Motor neuron (in vitro differentiated cells): Measurements from ENCODE around the gene TWF1. TPM values are rescaled to one million over a fixed set of nuclear protein-coding genes. Genes with fewer than 3 reads are reported as not detected.

ENCODE experiments used
- ATAC-seq, 8 experiments: fragments of 200-7000 bp; cut with Tn5 transposase; replicated peaks in 6 of 8; 2 replicates each; pipeline ENCODE4 v1.8.0; 2021; ENCODE audit warnings: mild to moderate bottlenecking in 8 of 8, moderate library complexity in 8 of 8
- H3K27ac ChIP-seq, 2 donors: fragments of 250-450 bp; sonication (Bioruptor Pico); 2 replicates each; pipeline ENCODE4 v1.9.0; 2021; ENCODE audit warnings: antibody characterized with exemption in 2 of 2, mild to moderate bottlenecking in 2 of 2, moderate library complexity in 1 of 2
- H3K4me1 ChIP-seq, 2 donors: fragments of 250-450 bp; sonication (Bioruptor Pico); replicated peaks in 1 of 2; 2 replicates each; pipeline ENCODE4 v1.6.1; 2021; ENCODE audit warnings: antibody characterized with exemption in 2 of 2, mild to moderate bottlenecking in 2 of 2, moderate library complexity in 1 of 2
- H3K4me3 ChIP-seq, 5 donors: fragments of 250-450 bp; sonication (Bioruptor Pico); 2 replicates each; pipeline ENCODE4 v1.9.0; 2021; ENCODE audit warnings: antibody characterized with exemption in 5 of 5, mild to moderate bottlenecking in 5 of 5, moderate library complexity in 4 of 5
- WGBS, 10 experiments: fragments of 450-650 bp; shearing (Covaris generic); methylation state at CpG; one replicate each; pipeline ENCODE4 v1.0.0; 2022; 5-methylcytosine and 5-hydroxymethylcytosine counted together
- in situ Hi-C, 9 experiments: fragments of 400-800 bp; cut with MboI; loops; one replicate each; pipeline ENCODE4 v1.15.0; 2021; ENCODE audit warnings: low sequenced_read_pairs in 9 of 9, low pct_unique_long_range_greater_than_20kb in 2 of 9; ENCODE audit not compliant: unreplicated experiment in 9 of 9
- total RNA-seq, 8 experiments: library from RNA; unstranded; fragments of 300-600 nt; gene quantifications; 2 replicates each; pipeline versions ENCODE4 v1.2.3 to v1.2.4, GENCODE V29; 2022

The TWF1 gene
- total RNA-seq, 8 experiments from 2014 or later, result 61.3 to 122 (median 78.4) TPM

DNA sequence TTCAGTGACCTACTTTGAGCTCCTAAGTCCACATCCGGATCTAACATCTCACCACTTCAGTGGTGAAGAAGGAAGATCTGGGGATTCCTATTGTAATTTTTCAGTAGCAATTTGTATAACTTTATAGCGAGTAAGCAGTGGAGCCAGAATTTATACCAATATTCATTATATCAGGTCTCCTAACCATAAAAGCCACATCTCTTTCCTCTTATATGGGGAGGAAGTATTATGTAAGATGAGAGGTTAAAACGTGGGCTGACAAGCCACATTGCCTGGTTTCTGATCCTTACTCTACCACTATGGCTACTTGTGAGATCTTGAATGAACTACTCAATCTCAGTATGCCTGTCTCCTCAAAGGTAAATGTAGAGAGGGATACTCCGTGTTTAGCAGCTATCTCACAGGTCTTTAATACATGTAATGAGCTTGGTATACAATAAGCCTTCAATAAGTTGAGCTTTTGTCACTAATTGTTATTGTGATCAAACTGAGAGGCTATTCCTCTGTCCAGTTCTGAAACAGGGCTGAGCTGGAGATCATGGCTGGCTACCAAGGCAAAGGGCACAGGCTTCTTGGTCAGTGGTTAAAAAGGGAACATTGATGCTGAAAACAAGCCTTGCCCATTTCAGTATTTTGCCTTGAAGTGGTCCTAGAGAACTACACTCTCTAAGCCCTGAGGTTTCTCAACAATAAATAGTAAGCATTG, 26.5 kb upstream of the TWF1 start:
- H3K27ac ChIP-seq, result no peak overlapping the region
- ATAC-seq, result no peak
- no peak overlapping the region for H3K4me3 ChIP-seq
- WGBS, 10 experiments, result 40 to 100% (median 81%) methylated on average over 1 to 4 of the region's 4 CpGs; no CpG with 5 or more reads in 1 of the 10 experiments
- peaks cover 0 to 4% of the 10 kb centered on the region in 2 donors for H3K4me1 ChIP-seq
- in situ Hi-C loops, result no loop called here

DNA sequence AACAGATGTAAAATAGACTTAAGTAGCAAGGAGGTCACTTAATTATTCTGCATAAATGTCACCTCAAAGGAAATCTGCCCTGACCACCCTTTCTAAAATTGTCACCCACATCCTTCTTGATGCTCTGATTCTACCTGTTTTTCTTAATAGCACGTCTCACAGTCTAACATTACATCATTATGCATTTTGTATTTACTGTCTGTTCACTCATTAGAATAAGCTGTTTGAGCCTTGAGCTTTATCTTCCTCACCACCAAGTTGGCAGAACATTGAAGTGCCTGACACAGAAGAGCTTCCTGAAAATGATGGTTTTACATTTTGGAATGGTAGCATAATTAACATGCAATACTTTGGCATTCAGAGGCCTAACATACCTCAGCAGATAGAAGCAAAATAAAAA, 21.0 kb upstream of the TWF1 start:
- in situ Hi-C loops, result no loop called here
- peak in 2 of 8 experiments; percentile 69 to 78 for ATAC-seq
- 0 to 100% (median 35%) methylated on average over 1 of the region's 1 CpG; no CpG with 5 or more reads in 2 of the 10 experiments for WGBS, 10 experiments
- no peak overlapping the region for H3K4me3 ChIP-seq
- no peak overlapping the region for H3K27ac ChIP-seq
- no peaks in the 10 kb centered on the region for H3K4me1 ChIP-seq

DNA sequence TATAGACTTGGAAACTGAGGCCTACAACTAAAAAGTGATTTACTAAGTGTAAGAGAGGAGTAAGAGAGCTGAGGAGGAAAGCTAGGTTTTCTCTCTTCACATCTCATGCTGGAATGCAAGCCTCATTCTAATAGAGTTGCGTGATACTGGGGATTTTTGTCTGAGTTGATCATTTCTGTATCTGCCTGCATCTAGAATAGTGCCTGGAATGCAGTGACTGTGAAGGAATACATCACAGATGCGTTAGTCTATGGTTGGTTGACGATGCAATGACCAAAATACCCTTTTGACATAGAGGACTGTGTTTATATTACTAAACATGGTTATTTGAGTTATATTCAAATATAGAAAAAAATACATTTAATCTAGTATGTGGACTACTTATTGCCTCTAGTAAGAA, 20.6 kb upstream of the TWF1 start:
- no peak overlapping the region for H3K27ac ChIP-seq
- 67 to 100% (median 87%) methylated on average over 1 to 3 of the region's 3 CpGs; no CpG with 5 or more reads in 2 of the 10 experiments for WGBS, 10 experiments
- no peaks in the 10 kb centered on the region for H3K4me1 ChIP-seq
- in situ Hi-C loops, result no loop called here
- ATAC-seq, result peak in 1 of 8 experiments; percentile 28
- no peak overlapping the region for H3K4me3 ChIP-seq

DNA sequence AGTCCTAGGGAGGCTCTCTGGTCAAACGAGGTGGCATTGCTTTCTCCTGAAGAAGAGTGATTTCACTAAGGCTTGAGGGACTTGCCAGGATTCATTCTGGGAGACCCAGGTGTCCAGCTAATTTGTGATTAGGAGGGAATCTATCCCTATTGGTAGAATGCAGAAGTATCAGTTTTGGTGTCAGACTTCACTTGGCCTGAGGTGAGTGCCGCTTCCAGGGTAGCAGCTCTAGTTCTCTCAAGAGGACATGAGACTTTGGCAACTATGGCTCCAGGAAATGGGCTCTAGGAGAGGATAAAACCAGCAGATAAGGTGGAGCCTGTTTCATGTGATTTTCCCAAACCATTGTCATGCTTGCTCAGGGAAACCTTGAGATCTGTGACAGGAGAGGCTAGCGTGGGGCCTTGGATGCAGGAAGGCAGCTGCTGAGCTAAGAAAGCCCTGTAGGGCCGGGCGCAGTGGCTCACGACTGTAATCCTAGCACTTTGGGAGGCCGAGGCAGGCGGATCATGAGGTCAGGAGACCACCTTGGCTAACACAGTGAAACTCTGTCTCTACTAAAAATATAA, 18.2 kb upstream of the TWF1 start:
- Histone ChIP-seq H3K4me1 (no peaks in the 10 kb centered on the region), H3K27ac (no peak overlapping the region), H3K4me3 (no peak overlapping the region)
- in situ Hi-C loops, result no loop called here
- WGBS, 10 experiments, result 0 to 89% (median 75%) methylated on average over 1 to 8 of the region's 8 CpGs; no CpG with 5 or more reads in 4 of the 10 experiments
- no peak for ATAC-seq

- H3K4me3 ChIP-seq, result no peak overlapping the region
- WGBS, 10 experiments, result 33 to 100% (median 83%) methylated on average over 1 to 3 of the region's 3 CpGs; no CpG with 5 or more reads in 1 of the 10 experiments
- no peak for ATAC-seq
- H3K27ac ChIP-seq, result no peak overlapping the region
- in situ Hi-C loops, result no loop called here
- no peaks in the 10 kb centered on the region for H3K4me1 ChIP-seq
Measured at GRCh38 chr12:43816168-43816567, 10.1 kb upstream of the TWF1 start.

GRCh38 chr12:43815416-43815815, 9.3 kb upstream of the TWF1 start:
- no peak for ATAC-seq
- H3K4me3 ChIP-seq, result no peak overlapping the region
- in situ Hi-C loops, result no loop called here
- no peaks in the 10 kb centered on the region for H3K4me1 ChIP-seq
- 24 to 100% (median 79%) methylated on average over 1 to 3 of the region's 3 CpGs; no CpG with 5 or more reads in 2 of the 10 experiments for WGBS, 10 experiments
- H3K27ac ChIP-seq, result no peak overlapping the region

DNA sequence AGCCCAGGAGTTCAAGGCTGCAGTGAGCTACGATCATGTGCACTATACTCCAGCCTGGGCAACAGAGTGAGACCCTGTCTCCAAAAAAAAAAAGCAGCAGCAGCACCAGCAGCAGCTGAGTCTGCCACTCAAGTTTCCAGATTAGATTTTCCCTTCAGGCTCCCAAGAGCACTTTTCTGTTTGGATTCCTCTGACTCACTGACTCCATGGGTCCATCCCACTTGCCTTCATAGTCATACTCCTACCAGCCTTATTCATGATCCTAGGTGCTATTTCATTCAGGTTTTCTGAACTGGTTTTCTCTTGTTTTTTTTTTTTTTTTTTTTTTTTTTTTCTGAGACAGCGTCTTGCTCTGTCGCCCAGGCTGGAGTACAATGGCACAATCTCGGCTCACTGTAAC, 6.8 kb upstream of the TWF1 start:
- H3K4me1 ChIP-seq, result no peaks in the 10 kb centered on the region
- H3K27ac ChIP-seq, result no peak overlapping the region
- in situ Hi-C loops, result no loop called here
- H3K4me3 ChIP-seq, result no peak overlapping the region
- 77 to 100% (median 80%) methylated on average over 1 to 3 of the region's 4 CpGs; no CpG with 5 or more reads in 3 of the 10 experiments for WGBS, 10 experiments
- ATAC-seq, result no peak

DNA sequence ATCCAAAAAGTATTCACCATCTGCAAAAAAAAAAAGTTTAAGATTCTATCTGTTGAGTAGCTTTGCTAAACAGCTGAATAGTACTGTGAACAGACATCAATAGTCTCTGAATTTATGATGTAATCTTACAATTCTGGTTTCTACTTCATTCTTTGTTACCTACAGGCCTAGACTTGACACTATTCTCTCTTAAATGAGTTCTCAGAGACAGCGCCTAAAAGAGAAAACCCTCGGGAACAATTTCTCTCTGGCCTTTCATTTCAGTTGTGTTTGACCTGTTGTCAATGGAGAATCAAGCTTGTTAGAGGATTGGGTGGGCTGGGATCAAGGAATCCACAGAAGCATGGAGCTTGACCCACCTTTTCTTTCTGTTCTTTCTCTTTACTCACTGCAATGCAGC, 5.9 kb upstream of the TWF1 start:
- no peak overlapping the region for H3K27ac ChIP-seq
- H3K4me1 ChIP-seq, result peaks cover 0 to 3% of the 10 kb centered on the region in 2 donors
- ATAC-seq, result no peak
- whole genome bisulfite sequencing, 10 experiments, result 44 to 92% (median 78%) methylated on average over 2 of the region's 2 CpGs; no CpG with 5 or more reads in 4 of the 10 experiments
- H3K4me3 ChIP-seq, result no peak overlapping the region
- in situ Hi-C loops, result no loop called here

DNA sequence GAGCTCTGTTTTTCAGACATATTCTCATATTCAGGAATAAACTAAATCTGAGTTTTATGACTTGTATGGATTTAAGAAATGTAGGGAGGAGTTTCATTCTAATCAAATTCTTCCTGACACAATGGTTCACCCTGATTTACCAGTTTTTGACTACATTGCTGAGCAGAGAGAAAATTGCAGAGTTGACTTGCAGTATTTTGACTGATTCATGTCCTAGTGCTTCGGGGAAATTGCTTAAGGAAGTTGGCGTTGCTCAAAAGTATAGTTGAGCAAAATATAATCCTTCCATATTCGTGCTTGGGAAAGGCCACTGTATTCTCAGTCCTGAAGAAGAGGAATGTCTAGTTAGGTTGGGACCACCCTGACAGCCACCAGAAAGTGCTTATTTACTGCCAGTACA, 1.3 kb upstream of the TWF1 start:
- Histone ChIP-seq H3K4me3 (no peak overlapping the region), H3K27ac (no peak overlapping the region), H3K4me1 (peaks cover 0 to 13% of the 10 kb centered on the region in 2 donors)
- in situ Hi-C loops, result no loop called here
- WGBS, 10 experiments, result 60 to 100% (median 83%) methylated on average over 1 to 3 of the region's 3 CpGs; no CpG with 5 or more reads in 2 of the 10 experiments
- no peak for ATAC-seq

GRCh38 chr12:43806737-43807072, 588 bp upstream of the TWF1 start:
- whole genome bisulfite sequencing, 10 experiments, result 0 to 17% (median 0%) methylated on average over 1 to 3 of the region's 3 CpGs; no CpG with 5 or more reads in 1 of the 10 experiments
- in situ Hi-C loops, result no loop called here
- H3K4me1 ChIP-seq, result peaks cover 0 to 13% of the 10 kb centered on the region in 2 donors
- ATAC-seq, result peak in 1 of 8 experiments; percentile 3
- peak overlapping the region; percentile 89 to 96 for H3K27ac ChIP-seq
- peak overlapping the region; percentile 71 to 99 (median 92) for H3K4me3 ChIP-seq

DNA sequence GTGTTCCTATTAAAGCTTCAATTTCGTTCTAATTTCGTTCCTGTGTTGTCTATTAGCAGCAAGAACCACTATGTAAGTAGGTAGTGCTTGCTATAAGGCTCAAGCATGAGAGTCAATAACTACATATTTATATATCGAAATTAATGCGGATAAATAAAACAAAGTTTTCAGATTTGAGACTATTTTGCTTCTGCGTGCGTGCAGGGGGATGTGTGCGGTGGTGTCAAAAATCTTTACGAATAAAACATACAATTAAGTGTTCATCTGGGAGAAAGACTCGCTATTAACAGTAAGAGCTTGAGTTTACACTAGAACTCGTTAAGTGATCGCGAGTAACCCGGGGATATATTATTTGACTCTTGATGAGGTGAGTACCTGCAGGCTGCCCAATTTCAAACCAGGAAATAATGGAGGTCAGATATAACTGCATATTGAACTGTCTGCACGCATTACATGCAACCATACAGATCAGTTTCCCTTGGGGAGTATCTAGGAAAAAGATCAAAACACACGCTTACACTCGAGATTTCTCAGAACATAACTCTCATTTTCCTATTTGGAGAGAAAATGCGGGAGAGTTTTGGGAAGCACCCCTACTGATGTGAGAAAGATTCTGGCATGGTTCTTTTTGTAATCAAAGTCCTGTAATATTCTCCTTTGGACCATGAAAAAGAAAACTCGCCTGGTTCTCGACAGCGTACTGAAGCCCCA, 813 bp downstream of the TWF1 start:
- peak overlapping the region; percentile 89 to 96 for H3K27ac ChIP-seq
- H3K4me3 ChIP-seq, result peak overlapping the region; percentile 71 to 99 (median 92)
- in situ Hi-C loops, result no loop called here
- peak in 2 of 8 experiments; percentile 1 to 2 for ATAC-seq
- 0 to 20% (median 7%) methylated on average over 5 to 18 of the region's 20 CpGs for WGBS, 10 experiments
- H3K4me1 ChIP-seq, result peaks cover 0 to 13% of the 10 kb centered on the region in 2 donors

DNA sequence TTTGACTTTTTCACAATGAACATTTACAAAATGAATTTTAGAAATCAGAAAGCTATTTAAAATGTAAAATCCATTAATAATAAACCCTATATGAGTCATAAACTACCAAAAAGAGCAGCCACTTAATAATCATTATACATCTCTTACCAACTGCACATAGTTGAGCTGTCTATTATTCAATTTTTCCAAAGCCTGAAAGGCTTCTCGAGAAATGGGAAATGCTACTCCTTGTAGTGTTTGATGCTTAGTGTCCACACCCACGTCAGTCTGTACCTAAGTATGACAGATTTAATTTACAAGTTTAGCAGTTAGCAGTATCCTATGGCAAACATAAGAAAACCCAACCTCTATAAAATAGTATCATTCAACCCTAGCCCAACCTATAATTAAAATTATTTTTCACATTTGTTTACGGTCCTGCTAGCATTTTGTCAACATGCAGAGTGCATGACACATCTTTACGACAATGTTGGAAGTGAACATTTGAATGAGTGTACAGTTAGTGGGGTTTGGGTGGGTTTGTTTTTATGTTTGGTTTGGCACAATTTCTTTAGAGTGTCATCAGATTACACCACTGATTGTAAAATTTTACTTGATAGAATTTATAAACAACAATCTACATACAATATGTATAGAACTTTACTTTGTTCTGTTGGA, 8.4 kb downstream of the TWF1 start:
- 10 to 100% (median 75%) methylated on average over 1 to 4 of the region's 4 CpGs for WGBS, 10 experiments
- in situ Hi-C loops, result loop anchor here in 1 of 9 experiments (25.0 kb wide), 1 partner anchor 90 kb away; no protein-coding TSS in a partner anchor
- Histone ChIP-seq H3K27ac (no peak overlapping the region), H3K4me1 (no peaks in the 10 kb centered on the region), H3K4me3 (no peak overlapping the region)
- ATAC-seq, result peak in 1 of 8 experiments; percentile 33
